GM12878 (cell line): ENCODE results near the gene DPPA3. TPM values are rescaled to one million over a fixed set of nuclear protein-coding genes. Genes with fewer than 3 reads are reported as not detected.

ENCODE experiments used
- ATAC-seq: fragments of 200-7000 bp; cut with Tn5 transposase; 3 replicates; pipeline ENCODE4 v1.9.1; 2020; ENCODE audit warnings: mild to moderate bottlenecking, moderate library complexity
- BruUV-seq: library from RNA; stranded (reverse); fragments of 400-500 nt; replicated peaks from 2 replicates; lab custom pipeline; 2021; lab: Mats Ljungman, UMichigan
- CTCF ChIA-PET: fragments of 300-600 bp; sonication (Branson Sonifier 250); formaldehyde crosslinking; extraction: SDS; loops from one replicate; lab custom pipeline; 2021; ENCODE audit warnings: inconsistent platforms; lab: Yijun Ruan, JAX
- POLR2A ChIA-PET: fragments of 350-600 bp; formaldehyde crosslinking; extraction: SDS; loops from one replicate; lab custom pipeline; 2021; ENCODE audit warnings: inconsistent platforms; lab: Charles Lee
- RAD21 ChIA-PET: fragments of 300-600 bp; sonication (Branson Sonifier 250); formaldehyde crosslinking; loops from one replicate; lab custom pipeline; 2023; ENCODE audit warnings: antibody characterized with exemption; ENCODE audit not compliant: unreplicated experiment; lab: Charles Lee
- SMC1A ChIA-PET: fragments of 300-600 bp; sonication (Branson Sonifier 250); formaldehyde crosslinking; loops from one replicate; lab custom pipeline; 2023; ENCODE audit not compliant: unreplicated experiment, uncharacterized antibody; lab: Charles Lee
- DNase-seq: peaks from one replicate; pipeline ENCODE4 v3.0.0-alpha.2; 2011; ENCODE audit warnings: low read depth, low spot score
- FAIRE-seq: peaks from 3 replicates; lab custom pipeline; 2011; peaks lifted over from hg19 to GRCh38; lab: Jason Lieb, UNC
- H2AFZ ChIP-seq: 2 replicates; pipeline ENCODE4 v1.6.0; 2011; ENCODE audit warnings: low read depth, low read length, control low read depth; ENCODE audit not compliant: control insufficient read depth
- H3K27ac ChIP-seq: 2 replicates; pipeline ENCODE4 v1.5.1; 2011; ENCODE audit warnings: control low read depth; ENCODE audit not compliant: control insufficient read depth, insufficient read depth
- H3K27me3 ChIP-seq, 2 experiments: replicated peaks in 1 of 2; 2 replicates each; pipeline versions ENCODE4 v1.6.0 to v1.6.1; 2011; ENCODE audit warnings: low read length in 1 of 2; ENCODE audit not compliant: control insufficient read depth in 2 of 2, insufficient read depth in 2 of 2
- H3K36me3 ChIP-seq, 2 experiments: 2 replicates each; pipeline ENCODE4 v1.5.1; 2011; ENCODE audit warnings: low read length in 1 of 2; ENCODE audit not compliant: control insufficient read depth in 2 of 2, insufficient read depth in 2 of 2
- H3K4me1 ChIP-seq: 2 replicates; pipeline ENCODE4 v1.6.1; 2011; ENCODE audit warnings: mild to moderate bottlenecking, low read length, moderate library complexity, mixed read lengths; ENCODE audit not compliant: control insufficient read depth, insufficient read depth
- H3K4me2 ChIP-seq: 2 replicates; pipeline ENCODE4 v1.6.0; 2011; ENCODE audit warnings: control low read depth; ENCODE audit not compliant: control insufficient read depth, insufficient read depth
- H3K4me3 ChIP-seq: fragments of 200-600 bp; sonication (generic); 2 replicates; pipeline ENCODE4 v1.5.1; 2016
- H3K79me2 ChIP-seq: 2 replicates; pipeline ENCODE4 v1.6.0; 2011; ENCODE audit warnings: low read length; ENCODE audit not compliant: control insufficient read depth, insufficient read depth
- H3K9ac ChIP-seq: 2 replicates; pipeline ENCODE4 v1.8.0; 2011; ENCODE audit warnings: low read length, control low read depth, mixed read lengths; ENCODE audit not compliant: control insufficient read depth, insufficient read depth
- H3K9me3 ChIP-seq: replicated peaks from 3 replicates; pipeline ENCODE4 v1.5.1; 2011; ENCODE audit warnings: mild to moderate bottlenecking, low read length; ENCODE audit not compliant: control insufficient read depth, insufficient read depth
- H4K20me1 ChIP-seq: 2 replicates; pipeline ENCODE4 v1.6.0; 2011; ENCODE audit not compliant: control insufficient read depth, insufficient read depth
- BHLHE40 ChIP-seq, 2 experiments: fragments of 450-650 bp in 1 of 2; IDR thresholded peaks; 2 replicates each; pipeline ENCODE4 v1.6.1; 2011 to 2017; ENCODE audit warnings: low read depth in 2 of 2, borderline replicate concordance in 1 of 2, improper control_type of control experiment in 1 of 2, low read length in 1 of 2, mild to moderate bottlenecking in 1 of 2
- E4F1 ChIP-seq: fragments of 450-650 bp; IDR thresholded peaks from 2 replicates; pipeline ENCODE4 v1.6.1; 2018; ENCODE audit warnings: borderline replicate concordance, mild to moderate bottlenecking; ENCODE audit not compliant: partially characterized antibody
- ELK1 ChIP-seq: IDR thresholded peaks from 2 replicates; pipeline ENCODE4 v1.6.1; 2012; ENCODE audit warnings: low read depth, low read length, improper control_type of control experiment
- HDAC6 ChIP-seq: fragments of 200-600 bp; sonication (generic); IDR thresholded peaks from one replicate; pipeline ENCODE4 v1.8.0; 2017; ENCODE audit warnings: antibody characterized with exemption; ENCODE audit not compliant: unreplicated experiment
- MYC ChIP-seq: IDR thresholded peaks from 2 replicates; pipeline ENCODE4 v1.6.1; 2011; ENCODE audit warnings: mild to moderate bottlenecking, low read length, moderate library complexity, inconsistent platforms; ENCODE audit not compliant: insufficient read depth, insufficient replicate concordance, insufficient read length, severe bottlenecking
- SIN3A ChIP-seq: IDR thresholded peaks from 2 replicates; pipeline ENCODE4 v1.6.1; 2012; ENCODE audit warnings: low read depth, low read length, improper control_type of control experiment
- TCF7 ChIP-seq: IDR thresholded peaks from 2 replicates; pipeline ENCODE4 v1.6.1; 2014; ENCODE audit warnings: antibody characterized with exemption, borderline replicate concordance
- ZBED1 ChIP-seq: IDR thresholded peaks from 2 replicates; pipeline ENCODE4 v1.6.1; 2016; ENCODE audit warnings: borderline replicate concordance
- WGBS: methylation state at CpG from one replicate; pipeline ENCODE4 v1.1.6; 2016; ENCODE audit warnings: low lambda C conversion rate; ENCODE audit not compliant: insufficient replicate concordance, insufficient coverage; ENCODE audit errors: missing lambda C conversion rate; 5-methylcytosine and 5-hydroxymethylcytosine counted together
- in situ Hi-C: fragments of 300-500 bp; cut with MboI; formaldehyde crosslinking; loops from 9 replicates; pipeline ENCODE4 v1.14.3; 2018; ENCODE audit warnings: mixed read lengths
- intact Hi-C: fragments of 100-400 bp; cut with micrococcal nuclease; formaldehyde crosslinking; loops from one replicate; pipeline ENCODE4 v1.14.2; 2022; ENCODE audit not compliant: unreplicated experiment
- polyA plus RNA-seq, 11 experiments: library from polyadenylated mRNA; depleted of rRNA in 4 of 11; unstranded in 6 of 11; stranded (reverse) in 5 of 11; fragments of >200 nt; fragmentation: Nextera tagmentation in 4 of 11; fragmentation: Illumina TruSeq in 1 of 11; extraction: Ambion mirVana in 4 of 11; extraction: Trizol in 1 of 11; gene quantifications; 1 replicate in 1 of 11; 2 replicates in 10 of 11; pipeline versions ENCODE4 v1.2.1 to v1.2.3, GENCODE V29; 2011 to 2016; ENCODE audit warnings: inconsistent platforms in 2 of 11, missing spikeins in 2 of 11, low read depth in 1 of 11
- total RNA-seq, 4 experiments: library from RNA; depleted of rRNA in 3 of 4; stranded (reverse); fragments of >200 nt in 3 of 4; fragmentation: Illumina TruSeq in 1 of 4; extraction: Trizol in 1 of 4; gene quantifications; 2 replicates each; pipeline versions ENCODE4 v1.2.1 to v1.2.3, GENCODE V29; 2013 to 2021

Gene DPPA3
- total and polyA plus RNA-seq, 10 of the 15 experiments (the other 5 are each of a cell fraction or from before 2014, with no cell fraction given), result 0.05 TPM; not detected in 9

- Histone ChIP-seq H3K79me2 (no peaks in the 10 kb centered on the region), H3K4me2 (no peak overlapping the region), H2AFZ (no peak overlapping the region), H3K27me3 (no peaks in the 10 kb centered on the region), H3K27ac (no peak overlapping the region), H3K9me3 (no peaks in the 10 kb centered on the region), H3K9ac (no peak overlapping the region), H3K36me3 (no peaks in the 10 kb centered on the region), H3K4me1 (no peaks in the 10 kb centered on the region), H3K4me3 (no peak overlapping the region), H4K20me1 (no peaks in the 10 kb centered on the region)
- DNase-seq, result no peak
- ChIA-PET POLR2A (no interaction called here), SMC1A (interaction anchor here (0.6 kb wide), 1 partner anchor 99 kb away, joined by 3 read pairs; no protein-coding TSS in a partner anchor), RAD21 (no interaction called here), CTCF (no interaction called here)
- no peak for FAIRE-seq
- BruUV-seq, result no TSS peak
- TF ChIP-seq ELK1, result no peak
- no peak for TF ChIP-seq ZBED1
- intact Hi-C loops (no loop called here), in situ Hi-C loops (loop anchor here (5.0 kb wide), 1 partner anchor 129 kb away; no protein-coding TSS in a partner anchor)
- WGBS, result 70% methylated on average over 8 of the region's 8 CpGs
- no peak for ATAC-seq
These were observed 32.5 kb upstream of the DPPA3 start for GRCh38 chr12:7678744-7679143.

GRCh38 chr12:7679251-7680045, 31.8 kb upstream of the DPPA3 start:
- no peak overlapping the region for H3K9ac ChIP-seq
- H3K36me3 ChIP-seq, result no peaks in the 10 kb centered on the region
- FAIRE-seq (no peak), DNase-seq (no peak), ATAC-seq (no peak)
- RAD21 ChIA-PET, result no interaction called here
- POLR2A ChIA-PET, result no interaction called here
- intact Hi-C loops, result no loop called here
- no peaks in the 10 kb centered on the region for H3K9me3 ChIP-seq
- CTCF ChIA-PET, result interaction anchor here (0.6 kb wide), 1 partner anchor 306 kb away, joined by 3 read pairs; no protein-coding TSS in a partner anchor
- no peak overlapping the region for H3K27ac ChIP-seq
- in situ Hi-C loops, result loop anchor here (5.0 kb wide), 1 partner anchor 128 kb away; no protein-coding TSS in a partner anchor
- H3K79me2 ChIP-seq, result no peaks in the 10 kb centered on the region
- no peak overlapping the region for H3K4me3 ChIP-seq
- no peaks in the 10 kb centered on the region for H4K20me1 ChIP-seq
- H3K27me3 ChIP-seq, result no peaks in the 10 kb centered on the region
- no peak for TF ChIP-seq HDAC6
- no peak for TF ChIP-seq E4F1
- TF ChIP-seq TCF7, result no peak
- no peak for TF ChIP-seq BHLHE40 (IDR thresholded peaks at IDR 0.05; ENCODE audit: borderline replicate concordance in 1 of 2, low read depth in 2 of 2, low read length in 1 of 2)
- TF ChIP-seq ELK1, result no peak
- TF ChIP-seq MYC, result no peak
- TF ChIP-seq SIN3A, result no peak
- H3K4me1 ChIP-seq, result no peaks in the 10 kb centered on the region
- SMC1A ChIA-PET, result interaction anchor here (0.6 kb wide), 1 partner anchor 98 kb away, joined by 3 read pairs; no protein-coding TSS in a partner anchor
- WGBS, result 39% methylated on average over 9 of the region's 9 CpGs
- H2AFZ ChIP-seq, result no peak overlapping the region
- no TSS peak for BruUV-seq
- H3K4me2 ChIP-seq, result no peak overlapping the region
